B cell (primary cell): Measurements from ENCODE around the gene DENND1A. TPM values are rescaled to one million over a fixed set of nuclear protein-coding genes. Genes with fewer than 3 reads are reported as not detected.

Source experiments
- ATAC-seq: fragments of 200-7000 bp; cut with Tn5 transposase; one replicate; pipeline ENCODE4 v1.10.0; 2021; ENCODE audit warnings: low read depth, mild to moderate bottlenecking, moderate number of reproducible peaks, moderate library complexity
- CTCF ChIA-PET: fragments of 350-600 bp; sonication (Branson Sonifier 250); formaldehyde crosslinking; loops from one replicate; lab custom pipeline; 2021; ENCODE audit warnings: antibody characterized with exemption, inconsistent platforms; lab: Charles Lee
- POLR2A ChIA-PET: fragments of 350-600 bp; sonication (Branson Sonifier 250); formaldehyde crosslinking; loops from one replicate; lab custom pipeline; 2021; ENCODE audit warnings: antibody characterized with exemption; lab: Charles Lee
- DNase-seq: peaks from one replicate; pipeline ENCODE4 v3.0.0; 2013
- H2AFZ ChIP-seq: 2 replicates; pipeline ENCODE4 v1.6.1; 2012; ENCODE audit warnings: mild to moderate bottlenecking, low read depth, low read length; ENCODE audit not compliant: insufficient read depth, poor library complexity, severe bottlenecking
- H3K27ac ChIP-seq, 2 donors: 1 replicate in 1 of 2; 2 replicates in 1 of 2; pipeline ENCODE4 v1.5.1; 2012 to 2013; ENCODE audit warnings: low read length in 2 of 2, mild to moderate bottlenecking in 2 of 2, moderate library complexity in 1 of 2
- H3K27me3 ChIP-seq, 4 experiments: fragments of 200-600 bp in 1 of 4; sonication (generic) in 1 of 4; replicated peaks in 1 of 4; 1 replicate in 2 of 4; 2 replicates in 2 of 4; pipeline versions ENCODE4 v1.6.1 to v1.7.0; 2013 to 2016; ENCODE audit warnings: low read length in 3 of 4, mild to moderate bottlenecking in 2 of 4, mixed read lengths in 1 of 4, moderate library complexity in 1 of 4; ENCODE audit not compliant: insufficient read depth in 4 of 4, control insufficient read depth in 3 of 4; ENCODE audit errors: control extremely low read depth in 1 of 4
- H3K36me3 ChIP-seq, 2 experiments: replicated peaks in 1 of 2; 1 replicate in 1 of 2; 2 replicates in 1 of 2; pipeline versions ENCODE4 v1.6.1 to v1.7.1; 2013; ENCODE audit warnings: low read length in 1 of 2; ENCODE audit not compliant: insufficient read depth in 2 of 2, control insufficient read depth in 1 of 2; ENCODE audit errors: control extremely low read depth in 1 of 2, extremely low read depth in 1 of 2
- H3K4me1 ChIP-seq, 2 donors: fragments of 200-600 bp in 1 of 2; sonication (generic) in 1 of 2; 1 replicate in 1 of 2; 2 replicates in 1 of 2; pipeline versions ENCODE4 v1.5.1 to v1.6.1; 2013 to 2017; ENCODE audit warnings: low read length in 2 of 2; ENCODE audit not compliant: control insufficient read depth in 2 of 2, insufficient read depth in 2 of 2
- H3K4me2 ChIP-seq: replicated peaks from 2 replicates; pipeline ENCODE3; 2012; ENCODE audit warnings: mild to moderate bottlenecking, low read depth, low read length; ENCODE audit not compliant: poor library complexity, severe bottlenecking
- H3K4me3 ChIP-seq, 5 experiments: fragments of 200-600 bp in 1 of 5; sonication (generic) in 1 of 5; 1 replicate in 3 of 5; 2 replicates in 2 of 5; pipeline versions ENCODE4 v1.5.1 to v1.7.0; 2011 to 2016; ENCODE audit warnings: low read length in 4 of 5, mild to moderate bottlenecking in 4 of 5, low read depth in 2 of 5, control low read depth in 1 of 5, moderate library complexity in 1 of 5; ENCODE audit not compliant: insufficient read depth in 1 of 5; ENCODE audit errors: control extremely low read depth in 1 of 5, extremely low read depth in 1 of 5
- H3K79me2 ChIP-seq: fragments of 200-600 bp; sonication (generic); one replicate; pipeline ENCODE4 v1.6.0; 2016; ENCODE audit warnings: low read length; ENCODE audit not compliant: control insufficient read depth, insufficient read depth
- H3K9ac ChIP-seq: fragments of 200-600 bp; sonication (generic); 2 replicates; pipeline ENCODE4 v1.6.1; 2017; ENCODE audit warnings: mild to moderate bottlenecking, low read length, moderate library complexity
- H3K9me3 ChIP-seq, 3 donors: one replicate each; pipeline versions ENCODE4 v1.6.1 to v1.7.1; 2013; ENCODE audit warnings: low read length in 2 of 3; ENCODE audit not compliant: control insufficient read depth in 2 of 3, insufficient read depth in 1 of 3; ENCODE audit errors: control extremely low read depth in 1 of 3
- H4K20me1 ChIP-seq: 2 replicates; pipeline ENCODE4 v1.6.0; 2012; ENCODE audit warnings: mild to moderate bottlenecking, low read length; ENCODE audit not compliant: insufficient read depth, control insufficient read depth, poor library complexity, severe bottlenecking
- H3K27ac Mint-ChIP-seq: one replicate; pipeline ENCODE4 v1.8.0; 2021; ENCODE audit warnings: mixed read lengths
- H3K27me3 Mint-ChIP-seq: one replicate; pipeline ENCODE4 v1.8.0; 2021; ENCODE audit warnings: mixed read lengths
- H3K4me1 Mint-ChIP-seq: one replicate; pipeline ENCODE4 v1.8.0; 2021; ENCODE audit warnings: mixed read lengths
- H3K4me3 Mint-ChIP-seq: one replicate; pipeline ENCODE4 v1.8.0; 2021; ENCODE audit warnings: mixed read lengths
- H3K9me3 Mint-ChIP-seq: one replicate; pipeline ENCODE4 v1.8.0; 2022; ENCODE audit warnings: mixed read lengths; ENCODE audit not compliant: insufficient read depth
- EZH2 ChIP-seq: IDR thresholded peaks from 2 replicates; pipeline ENCODE4 v1.6.1; 2012; ENCODE audit warnings: borderline replicate concordance, low read depth, mild to moderate bottlenecking, moderate library complexity, low read length; ENCODE audit not compliant: insufficient read depth, poor library complexity, severe bottlenecking
- WGBS: methylation state at CpG from one replicate; pipeline ENCODE4 v1.1.5; 2013; ENCODE audit warnings: missing lambda C conversion rate; ENCODE audit not compliant: insufficient coverage; 5-methylcytosine and 5-hydroxymethylcytosine counted together
- intact Hi-C: fragments of 100-400 bp; cut with micrococcal nuclease; formaldehyde crosslinking; loops from one replicate; pipeline ENCODE4 v1.10.0; 2022
- polyA plus RNA-seq: library from polyadenylated mRNA; depleted of rRNA; stranded (reverse); fragments of >200 nt; gene quantifications from 2 replicates; pipeline ENCODE4 v1.2.3, GENCODE V29; 2012
- total RNA-seq, 2 donors: library from RNA; stranded (reverse); fragments of 120-200 nt in 1 of 2; gene quantifications; 1 replicate in 1 of 2; 2 replicates in 1 of 2; pipeline versions ENCODE4 v1.2.3 to v1.2.4, GENCODE V29; 2013 to 2022
- TF ChIP-seq, protein P1 (sequence below): fragments of 200-600 bp; IDR thresholded peaks from one replicate; pipeline ENCODE4 v1.8.0; 2022; ENCODE audit warnings: antibody characterized with exemption, mild to moderate bottlenecking

Gene DENND1A
- total and polyA plus RNA-seq, 2 donors (not counting 1 experiment from before 2014, with no cell fraction given), result 10.8 to 26.0 TPM

DNA sequence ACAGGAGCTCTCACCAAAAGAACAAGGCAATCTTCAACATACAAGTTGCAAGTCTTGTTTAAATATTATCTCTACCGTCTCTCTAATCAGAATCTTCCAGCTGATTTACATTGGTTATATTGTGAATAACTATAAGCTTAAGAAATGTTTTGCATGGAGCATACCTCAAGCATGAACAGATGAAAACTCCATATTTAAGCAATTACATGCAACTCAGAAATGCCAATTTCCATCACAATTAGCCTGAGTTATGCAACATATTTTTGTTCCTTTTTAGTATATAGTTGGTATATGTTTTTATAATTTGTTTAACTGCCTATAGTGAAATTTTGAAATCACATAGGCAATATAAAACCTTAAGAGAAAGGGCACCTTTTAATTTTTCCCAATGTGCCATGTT lies 142.5 kb downstream of the DENND1A start:
- no peaks in the 10 kb centered on the region for H3K79me2 ChIP-seq
- no peak overlapping the region for H2AFZ ChIP-seq
- ChIA-PET POLR2A (no interaction called here), CTCF (no interaction called here)
- H3K9me3 Mint-ChIP-seq, result no peaks in the 10 kb centered on the region
- DNase-seq (no peak), ATAC-seq (no peak)
- H3K4me3 Mint-ChIP-seq, result no peak overlapping the region
- no peaks in the 10 kb centered on the region for H3K27me3 Mint-ChIP-seq
- H3K4me3 ChIP-seq, result no peak overlapping the region
- TF ChIP-seq, protein P1, sequence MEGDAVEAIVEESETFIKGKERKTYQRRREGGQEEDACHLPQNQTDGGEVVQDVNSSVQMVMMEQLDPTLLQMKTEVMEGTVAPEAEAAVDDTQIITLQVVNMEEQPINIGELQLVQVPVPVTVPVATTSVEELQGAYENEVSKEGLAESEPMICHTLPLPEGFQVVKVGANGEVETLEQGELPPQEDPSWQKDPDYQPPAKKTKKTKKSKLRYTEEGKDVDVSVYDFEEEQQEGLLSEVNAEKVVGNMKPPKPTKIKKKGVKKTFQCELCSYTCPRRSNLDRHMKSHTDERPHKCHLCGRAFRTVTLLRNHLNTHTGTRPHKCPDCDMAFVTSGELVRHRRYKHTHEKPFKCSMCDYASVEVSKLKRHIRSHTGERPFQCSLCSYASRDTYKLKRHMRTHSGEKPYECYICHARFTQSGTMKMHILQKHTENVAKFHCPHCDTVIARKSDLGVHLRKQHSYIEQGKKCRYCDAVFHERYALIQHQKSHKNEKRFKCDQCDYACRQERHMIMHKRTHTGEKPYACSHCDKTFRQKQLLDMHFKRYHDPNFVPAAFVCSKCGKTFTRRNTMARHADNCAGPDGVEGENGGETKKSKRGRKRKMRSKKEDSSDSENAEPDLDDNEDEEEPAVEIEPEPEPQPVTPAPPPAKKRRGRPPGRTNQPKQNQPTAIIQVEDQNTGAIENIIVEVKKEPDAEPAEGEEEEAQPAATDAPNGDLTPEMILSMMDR, result no peak
- TF ChIP-seq EZH2, result no peak
- no peaks in the 10 kb centered on the region for H3K4me1 ChIP-seq
- no peak overlapping the region for H3K27ac ChIP-seq
- no peaks in the 10 kb centered on the region for H4K20me1 ChIP-seq
- no peaks in the 10 kb centered on the region for H3K9me3 ChIP-seq
- intact Hi-C loops, result loop anchor here (10.0 kb wide), 1 partner anchor 57 kb away; no protein-coding TSS in a partner anchor
- no CpG with 5 or more reads among the region's 1 CpG for WGBS
- H3K4me2 ChIP-seq, result no peak overlapping the region
- H3K27me3 ChIP-seq, result no peaks in the 10 kb centered on the region
- H3K4me1 Mint-ChIP-seq, result no peaks in the 10 kb centered on the region
- H3K36me3 ChIP-seq, result peaks cover 0 to 4% of the 10 kb centered on the region in 2 experiments
- H3K27ac Mint-ChIP-seq, result no peak overlapping the region
- no peak overlapping the region for H3K9ac ChIP-seq

DNA sequence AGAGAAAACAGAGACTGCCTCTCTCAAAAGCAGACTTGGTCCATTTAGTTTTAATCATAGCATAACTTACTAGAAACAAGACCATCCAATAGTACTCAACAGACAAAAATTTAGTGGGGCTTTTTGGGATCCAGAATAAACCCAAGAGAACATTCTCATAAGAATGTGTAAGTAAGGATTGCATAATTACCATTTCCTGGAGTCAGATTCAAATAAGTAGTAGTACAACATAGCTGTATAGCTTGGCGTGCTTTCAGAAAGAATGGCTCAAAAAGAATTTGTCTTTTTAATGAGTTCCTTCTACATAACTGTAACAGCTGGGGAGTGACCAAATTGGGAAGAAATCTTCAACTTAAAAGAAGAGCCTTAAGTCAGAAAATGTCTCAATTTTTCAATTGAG lies 145.4 kb downstream of the DENND1A start:
- DNase-seq (no peak), ATAC-seq (no peak)
- Histone ChIP-seq H3K4me1 (no peaks in the 10 kb centered on the region), H3K27ac (no peak overlapping the region), H3K9ac (no peak overlapping the region), H3K9me3 (no peaks in the 10 kb centered on the region), H3K79me2 (no peaks in the 10 kb centered on the region), H3K4me3 (no peak overlapping the region), H3K4me2 (no peak overlapping the region), H3K27me3 (no peaks in the 10 kb centered on the region), H4K20me1 (no peaks in the 10 kb centered on the region), H2AFZ (no peak overlapping the region), H3K36me3 (no peaks in the 10 kb centered on the region)
- WGBS, result no CpG with 5 or more reads among the region's 1 CpG
- H3K27ac Mint-ChIP-seq, result no peak overlapping the region
- POLR2A ChIA-PET, result no interaction called here
- H3K9me3 Mint-ChIP-seq, result no peaks in the 10 kb centered on the region
- TF ChIP-seq, protein P1, result no peak
- TF ChIP-seq EZH2, result no peak
- no peaks in the 10 kb centered on the region for H3K4me1 Mint-ChIP-seq
- no peaks in the 10 kb centered on the region for H3K27me3 Mint-ChIP-seq
- intact Hi-C loops, result loop anchor here (10.0 kb wide), 1 partner anchor 60 kb away; no protein-coding TSS in a partner anchor
- CTCF ChIA-PET, result interaction anchor here (1.6 to 2.1 kb wide), 2 partner anchors 11 to 50 kb away, joined by 3 to 5 read pairs; no protein-coding TSS in a partner anchor
- H3K4me3 Mint-ChIP-seq, result no peak overlapping the region
